ENCODE data around the gene TSPAN7.

The TSPAN7 gene, protein sequence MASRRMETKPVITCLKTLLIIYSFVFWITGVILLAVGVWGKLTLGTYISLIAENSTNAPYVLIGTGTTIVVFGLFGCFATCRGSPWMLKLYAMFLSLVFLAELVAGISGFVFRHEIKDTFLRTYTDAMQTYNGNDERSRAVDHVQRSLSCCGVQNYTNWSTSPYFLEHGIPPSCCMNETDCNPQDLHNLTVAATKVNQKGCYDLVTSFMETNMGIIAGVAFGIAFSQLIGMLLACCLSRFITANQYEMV

DNA sequence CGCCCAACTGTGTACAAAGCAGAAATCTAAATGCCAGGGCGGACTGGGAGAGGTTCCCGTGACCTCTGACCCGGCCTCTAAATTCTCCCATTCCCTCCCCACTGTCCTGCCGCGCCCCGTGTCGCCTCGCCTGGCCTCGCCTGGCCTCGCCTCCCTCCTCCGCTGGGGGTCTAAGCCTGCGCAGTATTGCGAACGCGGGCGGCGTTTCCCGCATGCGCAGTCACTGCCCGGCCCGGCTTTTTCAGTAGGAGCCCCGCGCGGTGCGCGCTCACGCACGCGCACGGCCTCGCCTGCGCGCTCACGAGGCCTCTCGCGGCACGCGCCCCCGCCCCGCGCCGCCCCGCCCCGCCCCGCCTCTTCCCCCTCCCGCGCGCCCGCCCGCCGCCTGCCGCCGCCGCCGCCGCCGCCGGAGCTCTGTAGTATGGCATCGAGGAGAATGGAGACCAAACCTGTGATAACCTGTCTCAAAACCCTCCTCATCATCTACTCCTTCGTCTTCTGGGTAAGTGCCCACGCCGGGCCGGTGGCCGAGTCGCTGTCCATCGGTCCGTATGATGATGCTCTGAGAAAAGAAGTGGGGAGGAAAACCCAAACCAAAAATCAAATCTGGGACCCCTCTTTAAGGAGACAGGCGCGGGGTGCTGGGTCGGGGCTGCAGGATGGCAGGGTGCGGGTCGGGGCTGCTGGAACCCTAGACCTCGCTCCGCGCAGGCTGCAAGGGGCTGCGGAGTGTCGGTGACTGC, at the start of gene TSPAN7:
TSS of gene TSPAN7 (plus strand) at position 417 of the 743 bp plus-strand sequence. CDS start at position 422, 5 bp downstream.
- no peak within 1 kb of the TSS for H3K27ac Mint-ChIP-seq (ENCODE audit: low read depth)
- no peaks in the 10 kb centered on the region for H3K9me3 Mint-ChIP-seq
- no peaks in the 10 kb centered on the region for H3K4me1 Mint-ChIP-seq
- peak within 1 kb of the TSS; percentile 74 for H3K4me3 Mint-ChIP-seq
- H3K27me3 Mint-ChIP-seq = peaks cover 17% of the 10 kb centered on the region
- DNase-seq (ENCODE audit: low spot score in 2 of 2) (peak; percentile 26 to 43), ATAC-seq (replicated peaks; ENCODE audit: extremely low read depth, poor library complexity, severe bottlenecking) (peak; percentile 65)
- peaks cover 3% of the 10 kb centered on the region for H3K36me3 Mint-ChIP-seq (ENCODE audit: insufficient read depth)

DNA sequence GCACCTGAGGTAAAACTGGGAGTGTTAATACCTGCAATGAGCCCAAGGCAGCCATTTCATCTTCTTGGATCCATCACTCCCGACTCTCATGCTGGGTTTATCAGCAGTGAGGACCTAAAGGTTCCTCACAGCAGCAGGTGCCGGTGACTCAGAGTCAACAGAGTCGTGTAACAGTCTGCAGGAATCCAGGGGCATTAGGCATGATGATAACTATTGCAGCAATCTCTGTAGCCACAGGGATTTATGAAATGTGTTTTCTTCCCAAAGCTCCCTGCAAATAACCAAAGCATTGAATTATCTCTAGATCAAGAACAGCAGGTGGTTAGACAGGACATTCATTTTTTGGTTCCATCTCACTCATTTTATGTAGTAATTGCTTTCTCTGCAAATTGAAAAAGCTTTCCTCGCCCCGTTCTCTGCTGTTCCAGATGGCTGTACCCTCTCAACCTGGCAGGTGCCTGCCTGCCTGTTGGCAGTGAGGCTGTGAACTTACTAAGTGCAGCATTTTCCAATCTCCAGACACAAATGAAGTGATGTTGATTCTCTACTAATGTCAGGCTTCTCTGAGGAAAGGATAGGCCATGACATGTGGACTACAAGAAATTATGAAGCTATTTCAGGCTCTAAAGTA, 48.1 kb upstream of the TSPAN7 start:
- H3K4me1 Mint-ChIP-seq = no peaks in the 10 kb centered on the region
- no peaks in the 10 kb centered on the region for H3K27me3 Mint-ChIP-seq
- DNase-seq (ENCODE audit: low spot score in 2 of 2) = no peak
- H3K27ac Mint-ChIP-seq (ENCODE audit: low read depth) = no peak overlapping the region
- H3K9me3 Mint-ChIP-seq = no peaks in the 10 kb centered on the region
- no peak for ATAC-seq (replicated peaks; ENCODE audit: extremely low read depth, poor library complexity, severe bottlenecking)
- H3K36me3 Mint-ChIP-seq (ENCODE audit: insufficient read depth) = no peaks in the 10 kb centered on the region
- no peak overlapping the region for H3K4me3 Mint-ChIP-seq

DNA sequence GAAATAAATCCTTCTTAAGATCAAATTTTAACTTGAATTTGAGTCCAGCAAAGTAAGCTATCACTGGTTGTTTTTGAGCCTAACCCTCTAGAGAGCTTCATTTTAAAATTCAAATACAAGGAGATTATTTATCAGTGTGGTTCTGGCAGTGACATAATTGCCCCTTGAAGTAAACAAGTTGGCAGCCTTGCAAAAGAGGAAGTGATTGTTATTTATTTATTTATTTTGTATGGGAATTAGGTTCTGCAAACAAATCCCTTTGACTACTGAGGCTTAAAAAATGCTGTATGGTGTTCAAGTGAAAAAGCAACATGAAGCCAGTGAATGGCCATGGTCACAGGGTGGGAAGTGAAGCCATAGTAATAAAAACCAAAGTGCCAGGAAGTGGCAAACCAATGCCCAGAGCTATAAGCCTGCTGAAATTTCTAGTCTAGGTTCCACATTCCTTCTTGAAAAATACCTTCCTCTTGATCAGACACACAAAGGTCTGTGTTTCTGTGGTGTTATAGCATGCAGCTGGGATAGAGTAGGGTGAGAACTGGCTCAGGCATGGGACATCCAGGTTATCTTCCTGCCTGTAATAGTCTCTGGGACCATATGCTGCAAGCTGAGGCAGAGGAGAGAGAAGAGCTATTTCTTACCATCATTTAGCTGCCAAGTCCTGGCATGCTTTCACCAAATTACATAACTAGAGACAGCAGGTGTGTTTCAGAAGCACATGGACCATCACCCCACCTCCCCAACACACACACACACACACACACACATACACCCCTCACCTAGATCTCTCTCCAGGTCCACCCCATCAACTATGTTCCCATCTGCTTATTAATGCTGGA, 47.1 kb upstream of the TSPAN7 start:
- ATAC-seq (replicated peaks; ENCODE audit: extremely low read depth, poor library complexity, severe bottlenecking) = no peak

DNA sequence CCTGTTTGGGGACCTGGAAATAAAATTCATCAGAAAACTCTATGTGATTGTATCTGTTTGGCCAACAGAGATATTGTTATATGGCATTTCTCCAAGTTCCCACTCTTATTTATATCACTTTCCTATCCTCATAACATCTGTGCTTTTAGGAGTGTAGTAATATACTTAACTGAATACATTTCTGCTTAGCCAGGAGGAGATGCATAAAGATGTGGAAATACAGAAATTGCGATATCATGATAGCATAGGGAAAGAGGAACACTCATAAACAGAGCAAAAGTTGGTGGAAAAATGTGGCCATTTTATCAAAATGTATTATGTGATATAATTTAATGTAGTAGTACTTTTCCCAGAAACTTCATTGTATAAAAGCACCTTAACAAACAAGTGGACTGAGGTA, 46.1 kb upstream of the TSPAN7 start:
- no peaks in the 10 kb centered on the region for H3K9me3 Mint-ChIP-seq
- no peaks in the 10 kb centered on the region for H3K36me3 Mint-ChIP-seq (ENCODE audit: insufficient read depth)
- H3K27ac Mint-ChIP-seq (ENCODE audit: low read depth) = no peak overlapping the region
- no peak overlapping the region for H3K4me3 Mint-ChIP-seq
- no peaks in the 10 kb centered on the region for H3K27me3 Mint-ChIP-seq
- no peaks in the 10 kb centered on the region for H3K4me1 Mint-ChIP-seq
- DNase-seq (ENCODE audit: low spot score in 2 of 2) = no peak
- ATAC-seq (replicated peaks; ENCODE audit: extremely low read depth, poor library complexity, severe bottlenecking) = no peak

More for the DNA sequence above, 47.1 kb upstream of the TSPAN7 start:
- H3K27me3 Mint-ChIP-seq = no peaks in the 10 kb centered on the region
- DNase-seq (ENCODE audit: low spot score in 2 of 2) = no peak
- no peaks in the 10 kb centered on the region for H3K36me3 Mint-ChIP-seq (ENCODE audit: insufficient read depth)
- no peaks in the 10 kb centered on the region for H3K9me3 Mint-ChIP-seq
- no peak overlapping the region for H3K4me3 Mint-ChIP-seq
- no peaks in the 10 kb centered on the region for H3K4me1 Mint-ChIP-seq
- no peak overlapping the region for H3K27ac Mint-ChIP-seq (ENCODE audit: low read depth)

DNA sequence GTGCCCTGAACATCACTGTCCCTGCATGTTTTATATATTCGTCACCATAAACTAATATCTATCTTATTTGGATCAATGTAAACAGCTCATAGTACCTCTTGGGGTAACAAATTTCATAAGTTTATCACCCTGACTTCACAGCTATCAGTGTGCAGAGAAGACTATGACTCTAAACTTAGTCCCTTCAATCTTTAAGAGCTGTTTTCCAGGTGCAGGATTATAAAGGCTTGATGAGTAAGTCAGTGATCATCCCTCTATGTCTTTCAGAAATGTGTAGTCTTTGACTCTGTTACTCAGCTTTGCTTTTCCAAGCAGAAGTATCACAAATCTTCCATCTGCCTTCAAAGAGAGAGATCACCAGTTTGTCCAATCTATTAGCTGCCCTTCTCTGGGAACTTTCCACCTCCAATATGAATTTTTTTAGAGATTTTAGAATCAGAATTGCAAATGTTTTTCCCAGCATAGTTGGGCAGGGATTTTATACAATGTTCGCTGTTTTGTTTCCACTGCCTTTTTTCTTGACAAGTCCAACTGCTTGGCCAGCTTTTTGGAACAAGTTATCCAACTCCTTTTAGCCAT, 45.1 kb upstream of the TSPAN7 start:
- DNase-seq (ENCODE audit: low spot score in 2 of 2) (no peak), ATAC-seq (replicated peaks; ENCODE audit: extremely low read depth, poor library complexity, severe bottlenecking) (no peak)
- no peaks in the 10 kb centered on the region for H3K36me3 Mint-ChIP-seq (ENCODE audit: insufficient read depth)
- no peaks in the 10 kb centered on the region for H3K27me3 Mint-ChIP-seq
- H3K4me3 Mint-ChIP-seq = no peak overlapping the region
- H3K9me3 Mint-ChIP-seq = no peaks in the 10 kb centered on the region
- no peak overlapping the region for H3K27ac Mint-ChIP-seq (ENCODE audit: low read depth)
- no peaks in the 10 kb centered on the region for H3K4me1 Mint-ChIP-seq

DNA sequence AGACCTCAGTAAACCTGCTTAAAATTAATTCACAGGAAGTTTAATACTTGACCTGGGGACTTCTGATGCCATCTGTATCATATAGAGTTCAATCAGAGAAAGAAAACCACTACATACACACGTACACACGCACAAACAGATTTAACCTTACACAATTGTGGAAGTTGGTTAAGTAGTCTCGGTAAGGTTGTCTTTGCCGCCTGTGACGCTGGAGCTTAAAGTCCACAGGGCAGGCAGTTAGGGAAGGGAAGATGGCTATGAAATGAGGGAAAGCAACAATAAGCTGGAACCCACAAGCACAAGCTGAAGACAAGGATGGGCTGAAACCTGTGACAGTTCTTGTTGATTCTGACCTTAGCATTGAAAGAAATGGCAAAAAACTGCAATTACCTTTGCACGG, 41.7 kb upstream of the TSPAN7 start:
- Mint-ChIP-seq H3K4me1 (no peaks in the 10 kb centered on the region), H3K36me3 (ENCODE audit: insufficient read depth) (no peaks in the 10 kb centered on the region), H3K9me3 (no peaks in the 10 kb centered on the region), H3K27ac (ENCODE audit: low read depth) (no peak overlapping the region), H3K4me3 (no peak overlapping the region), H3K27me3 (no peaks in the 10 kb centered on the region)
- DNase-seq (ENCODE audit: low spot score in 2 of 2) (no peak), ATAC-seq (replicated peaks; ENCODE audit: extremely low read depth, poor library complexity, severe bottlenecking) (no peak)

DNA sequence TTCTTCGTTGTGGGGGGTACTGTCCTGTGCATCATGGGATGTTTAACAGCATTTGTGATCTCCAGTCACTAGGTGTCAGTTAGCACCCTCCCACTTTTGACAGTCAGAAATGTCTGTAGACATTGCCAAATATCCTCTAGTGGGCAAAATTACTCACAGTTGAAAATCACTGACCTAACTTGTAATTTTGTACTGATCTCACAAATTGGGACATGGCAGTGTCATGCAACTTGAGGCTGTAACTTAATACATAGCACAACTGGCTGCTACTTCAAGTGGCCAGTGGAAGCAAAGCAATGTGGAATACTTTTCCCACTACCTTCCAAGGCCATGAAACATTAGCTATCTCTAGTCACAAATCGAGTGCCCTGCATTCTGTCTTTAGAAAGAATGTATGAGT, 23.2 kb upstream of the TSPAN7 start:
- no peak overlapping the region for H3K27ac Mint-ChIP-seq (ENCODE audit: low read depth)
- DNase-seq (ENCODE audit: low spot score in 2 of 2) (no peak), ATAC-seq (replicated peaks; ENCODE audit: extremely low read depth, poor library complexity, severe bottlenecking) (no peak)
- no peaks in the 10 kb centered on the region for H3K27me3 Mint-ChIP-seq
- no peaks in the 10 kb centered on the region for H3K9me3 Mint-ChIP-seq
- H3K4me3 Mint-ChIP-seq = no peak overlapping the region
- H3K4me1 Mint-ChIP-seq = no peaks in the 10 kb centered on the region
- no peaks in the 10 kb centered on the region for H3K36me3 Mint-ChIP-seq (ENCODE audit: insufficient read depth)

DNA sequence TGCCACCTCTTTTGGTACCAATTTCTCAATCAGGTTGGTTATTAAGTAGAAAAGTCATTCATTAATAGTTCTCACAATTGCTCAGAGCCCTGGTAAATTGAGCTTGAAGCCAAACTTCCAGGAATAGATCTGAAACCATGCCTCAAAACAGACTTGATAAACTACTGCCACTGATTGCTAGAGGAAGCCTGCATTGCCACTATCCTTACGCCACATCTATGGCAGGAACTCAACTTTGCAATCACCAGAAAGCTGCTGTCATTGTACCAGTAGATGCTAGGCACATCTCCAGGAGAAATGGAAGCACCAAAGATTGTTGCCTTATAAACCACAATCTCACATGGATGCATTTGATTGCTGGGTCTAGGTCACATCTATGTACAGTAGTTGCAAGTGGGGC, 21.6 kb upstream of the TSPAN7 start:
- DNase-seq (ENCODE audit: low spot score in 2 of 2) (no peak), ATAC-seq (replicated peaks; ENCODE audit: extremely low read depth, poor library complexity, severe bottlenecking) (no peak)
- Mint-ChIP-seq H3K36me3 (ENCODE audit: insufficient read depth) (no peaks in the 10 kb centered on the region), H3K27ac (ENCODE audit: low read depth) (no peak overlapping the region), H3K4me3 (no peak overlapping the region), H3K27me3 (no peaks in the 10 kb centered on the region), H3K9me3 (no peaks in the 10 kb centered on the region), H3K4me1 (no peaks in the 10 kb centered on the region)

DNA sequence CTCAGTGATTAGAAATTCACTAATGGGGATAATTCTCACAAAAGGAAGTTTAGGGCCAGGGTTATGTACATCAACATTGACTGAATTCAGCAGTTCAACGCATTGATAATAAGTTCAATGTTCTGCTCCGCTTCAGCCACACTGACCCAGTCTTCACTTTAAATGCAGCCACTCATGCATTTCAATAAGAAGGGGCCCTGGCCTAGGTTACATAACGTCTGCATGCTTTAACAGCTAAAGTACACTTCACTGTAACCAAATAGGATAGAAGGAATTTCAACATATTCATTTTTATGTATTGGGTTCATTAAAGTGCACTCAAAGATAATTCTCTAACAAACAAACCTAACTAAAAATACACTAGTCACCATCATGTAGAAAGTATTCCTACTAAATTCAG, 12.8 kb upstream of the TSPAN7 start:
- Mint-ChIP-seq H3K4me3 (no peak overlapping the region), H3K9me3 (no peaks in the 10 kb centered on the region), H3K36me3 (ENCODE audit: insufficient read depth) (peaks cover 2% of the 10 kb centered on the region), H3K27me3 (peaks cover 7% of the 10 kb centered on the region), H3K4me1 (no peaks in the 10 kb centered on the region), H3K27ac (ENCODE audit: low read depth) (no peak overlapping the region)
- ATAC-seq (replicated peaks; ENCODE audit: extremely low read depth, poor library complexity, severe bottlenecking) = no peak
- no peak for DNase-seq (ENCODE audit: low spot score in 2 of 2)

DNA sequence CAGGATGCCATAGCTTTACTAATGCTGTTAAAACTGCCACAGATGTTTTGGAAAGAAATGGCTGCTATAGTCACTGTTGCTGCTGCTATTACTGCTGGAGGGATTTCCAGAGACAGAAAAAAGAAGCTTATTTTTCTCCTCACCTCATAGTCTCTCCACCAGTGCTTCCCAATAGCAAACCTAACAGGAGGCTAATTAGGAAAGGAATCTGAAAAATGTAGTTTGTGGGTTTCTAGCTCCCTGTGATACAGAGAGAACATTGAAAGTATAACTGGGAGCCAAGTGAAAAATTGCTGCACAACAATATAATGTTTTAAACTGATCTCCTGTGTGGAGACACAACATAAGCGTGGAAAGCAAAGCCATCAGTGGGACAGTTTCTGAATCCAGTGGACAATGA, 8.6 kb upstream of the TSPAN7 start:
- Mint-ChIP-seq H3K27me3 (peaks cover 22% of the 10 kb centered on the region), H3K27ac (ENCODE audit: low read depth) (no peak overlapping the region), H3K4me3 (no peak overlapping the region), H3K9me3 (no peaks in the 10 kb centered on the region), H3K4me1 (no peaks in the 10 kb centered on the region), H3K36me3 (ENCODE audit: insufficient read depth) (peaks cover 2% of the 10 kb centered on the region)
- ATAC-seq (replicated peaks; ENCODE audit: extremely low read depth, poor library complexity, severe bottlenecking) (no peak), DNase-seq (ENCODE audit: low spot score in 2 of 2) (no peak)

DNA sequence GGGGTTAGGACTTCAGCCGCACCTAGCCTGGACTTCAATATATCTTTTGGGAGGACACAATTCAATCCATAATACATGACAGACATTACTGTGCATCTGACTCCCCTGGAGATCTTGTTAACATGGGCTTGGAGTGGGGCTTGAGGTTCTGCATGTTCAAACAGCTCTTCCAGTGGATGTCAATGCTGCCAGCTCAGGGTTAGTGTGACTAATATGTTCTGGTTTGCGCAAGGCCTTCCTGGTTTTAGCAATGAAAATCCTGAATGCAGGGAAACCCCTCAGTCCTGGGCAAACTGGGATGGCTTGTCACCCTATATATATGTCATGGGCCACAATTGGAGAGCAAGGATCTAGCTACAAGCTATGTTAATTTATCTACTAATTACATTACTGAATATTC, 2.7 kb upstream of the TSPAN7 start:
- ATAC-seq (replicated peaks; ENCODE audit: extremely low read depth, poor library complexity, severe bottlenecking) = no peak
- Mint-ChIP-seq H3K4me3 (no peak overlapping the region), H3K27ac (ENCODE audit: low read depth) (no peak overlapping the region), H3K36me3 (ENCODE audit: insufficient read depth) (peaks cover 1% of the 10 kb centered on the region), H3K4me1 (no peaks in the 10 kb centered on the region), H3K9me3 (no peaks in the 10 kb centered on the region), H3K27me3 (peaks cover 29% of the 10 kb centered on the region)
- DNase-seq (ENCODE audit: low spot score in 2 of 2) = no peak

DNA sequence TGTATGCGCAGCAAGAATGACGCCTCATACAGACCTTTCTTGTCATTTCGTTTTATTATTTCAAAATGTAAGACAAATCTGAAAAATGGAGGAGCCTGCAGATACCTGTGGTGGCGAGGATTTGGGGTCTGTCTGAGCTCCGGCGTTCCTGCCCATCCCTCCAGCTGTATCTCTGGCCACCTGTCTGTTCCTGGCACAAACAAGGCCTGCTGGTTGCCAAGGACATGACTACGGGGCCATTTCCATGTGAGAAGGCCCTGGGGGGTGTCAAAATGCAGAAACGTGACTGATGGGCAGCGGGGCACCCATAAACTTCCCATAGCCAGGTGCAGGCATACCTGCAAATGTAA, 591 bp upstream of the TSPAN7 start:
- Mint-ChIP-seq H3K27ac (ENCODE audit: low read depth) (no peak overlapping the region), H3K4me1 (no peaks in the 10 kb centered on the region), H3K9me3 (no peaks in the 10 kb centered on the region), H3K36me3 (ENCODE audit: insufficient read depth) (peaks cover 3% of the 10 kb centered on the region), H3K4me3 (peak overlapping the region; percentile 74), H3K27me3 (peaks cover 23% of the 10 kb centered on the region)
- ATAC-seq (replicated peaks; ENCODE audit: extremely low read depth, poor library complexity, severe bottlenecking) = no peak
- no peak for DNase-seq (ENCODE audit: low spot score in 2 of 2)

All from central memory CD8-positive, alpha-beta T cell (primary cell).